PC-3 (cell line): ENCODE results near the gene YIPF4.

ENCODE experiments used
- EZH2 ChIP-seq: fragments of 300-600 bp; sonication (generic); IDR thresholded peaks from one replicate; pipeline ENCODE4 v1.6.1; 2017; ENCODE audit warnings: antibody characterized with exemption, mild to moderate bottlenecking, low read length; ENCODE audit not compliant: unreplicated experiment
- EZH2phosphoT487 ChIP-seq: fragments of 300-600 bp; sonication (generic); IDR thresholded peaks from 2 replicates; pipeline ENCODE4 v1.6.1; 2018; ENCODE audit warnings: mild to moderate bottlenecking, antibody characterized with exemption, low read length, borderline replicate concordance
- TF ChIP-seq, protein P1 (sequence below): fragments of 300-600 bp; sonication (generic); conservative IDR thresholded peaks from 2 replicates; pipeline ENCODE4 v1.5.1; 2017; ENCODE audit warnings: antibody characterized with exemption, low read depth, mild to moderate bottlenecking, low read length

DNA sequence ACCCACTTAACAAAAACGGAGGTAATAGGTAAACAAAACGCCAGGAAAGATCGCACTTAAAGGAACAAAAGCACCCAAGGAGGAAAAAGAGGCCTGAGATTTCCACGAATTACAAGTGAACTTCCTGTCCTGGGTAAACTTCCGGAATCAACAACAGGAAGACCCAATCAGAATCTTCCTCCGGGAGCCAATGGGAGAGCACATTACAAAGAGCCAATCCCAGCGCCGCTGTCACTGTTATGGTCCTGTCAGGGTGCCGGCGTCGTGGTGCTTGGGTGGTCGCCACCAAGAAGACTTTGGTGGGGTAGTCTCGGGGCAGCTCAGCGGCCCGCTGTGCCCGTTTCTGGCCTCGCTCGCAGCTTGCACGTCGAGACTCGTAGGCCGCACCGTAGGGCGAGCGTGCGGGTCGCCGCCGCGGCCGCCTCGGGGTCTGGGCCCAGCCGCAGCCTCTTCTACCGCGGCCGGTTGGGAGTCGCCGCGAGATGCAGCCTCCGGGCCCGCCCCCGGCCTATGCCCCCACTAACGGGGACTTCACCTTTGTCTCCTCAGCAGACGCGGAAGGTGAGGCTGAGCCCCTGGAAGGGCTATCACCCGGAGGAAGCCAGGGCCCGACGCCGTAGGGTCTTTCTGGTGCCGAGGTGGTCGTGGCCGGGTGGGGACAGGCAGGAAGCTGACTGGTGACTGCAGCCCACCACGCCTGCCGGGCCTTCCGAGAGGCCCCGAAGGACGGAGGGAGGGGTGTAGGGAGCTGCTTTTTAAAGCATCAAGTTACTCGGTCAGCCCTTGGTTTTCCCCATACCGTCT is at the start of gene YIPF4:
- TF ChIP-seq, protein P1, sequence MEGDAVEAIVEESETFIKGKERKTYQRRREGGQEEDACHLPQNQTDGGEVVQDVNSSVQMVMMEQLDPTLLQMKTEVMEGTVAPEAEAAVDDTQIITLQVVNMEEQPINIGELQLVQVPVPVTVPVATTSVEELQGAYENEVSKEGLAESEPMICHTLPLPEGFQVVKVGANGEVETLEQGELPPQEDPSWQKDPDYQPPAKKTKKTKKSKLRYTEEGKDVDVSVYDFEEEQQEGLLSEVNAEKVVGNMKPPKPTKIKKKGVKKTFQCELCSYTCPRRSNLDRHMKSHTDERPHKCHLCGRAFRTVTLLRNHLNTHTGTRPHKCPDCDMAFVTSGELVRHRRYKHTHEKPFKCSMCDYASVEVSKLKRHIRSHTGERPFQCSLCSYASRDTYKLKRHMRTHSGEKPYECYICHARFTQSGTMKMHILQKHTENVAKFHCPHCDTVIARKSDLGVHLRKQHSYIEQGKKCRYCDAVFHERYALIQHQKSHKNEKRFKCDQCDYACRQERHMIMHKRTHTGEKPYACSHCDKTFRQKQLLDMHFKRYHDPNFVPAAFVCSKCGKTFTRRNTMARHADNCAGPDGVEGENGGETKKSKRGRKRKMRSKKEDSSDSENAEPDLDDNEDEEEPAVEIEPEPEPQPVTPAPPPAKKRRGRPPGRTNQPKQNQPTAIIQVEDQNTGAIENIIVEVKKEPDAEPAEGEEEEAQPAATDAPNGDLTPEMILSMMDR, result no peak
- TF ChIP-seq EZH2 (no peak), EZH2phosphoT487 (no peak)
